GM19023 (cell line): Measurements from ENCODE around the gene APOBEC3A.

Source experiments
- ATAC-seq: cut with Tn5 transposase; IDR thresholded peaks from one replicate; pipeline ENCODE4 v1.9.1; 2021; ENCODE audit warnings: mild to moderate bottlenecking, moderate library complexity; ENCODE audit not compliant: unreplicated experiment

APOBEC3A gene

DNA sequence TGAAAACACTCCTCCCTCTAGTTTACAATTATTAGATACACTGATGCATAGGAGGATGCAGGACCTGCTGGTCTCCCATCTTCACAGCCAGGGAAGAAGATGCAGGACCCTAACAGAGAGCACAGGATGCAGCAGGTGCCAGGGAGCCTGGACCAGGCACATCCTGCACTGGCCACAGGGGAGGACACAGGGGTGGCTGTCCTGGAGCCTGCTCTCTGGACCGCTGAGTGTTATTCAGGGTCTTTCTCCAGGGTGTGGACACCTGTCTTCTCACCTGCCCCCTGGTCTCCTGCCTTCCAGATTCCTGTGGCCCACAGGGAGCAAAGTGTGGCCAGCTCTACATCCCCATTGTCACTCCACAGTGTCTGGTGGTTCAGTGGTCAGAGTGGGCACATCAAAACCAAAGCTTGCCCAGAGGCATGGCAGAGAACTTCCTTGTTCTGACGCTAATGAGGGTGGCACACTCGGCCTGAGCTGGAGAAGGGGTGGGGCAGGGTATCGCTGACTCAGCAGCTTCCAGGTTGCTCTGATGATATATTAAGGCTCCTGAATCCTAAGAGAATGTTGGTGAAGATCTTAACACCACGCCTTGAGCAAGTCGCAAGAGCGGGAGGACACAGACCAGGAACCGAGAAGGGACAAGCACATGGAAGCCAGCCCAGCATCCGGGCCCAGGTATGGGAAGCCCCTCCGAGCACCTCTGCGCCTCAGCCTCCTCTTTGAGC is at the start of gene APOBEC3A:
Gene APOBEC3A (plus strand): TSS at position 564 of the 725 bp plus-strand sequence. CDS start 83 bp downstream, at position 647.
- no peak for ATAC-seq

DNA sequence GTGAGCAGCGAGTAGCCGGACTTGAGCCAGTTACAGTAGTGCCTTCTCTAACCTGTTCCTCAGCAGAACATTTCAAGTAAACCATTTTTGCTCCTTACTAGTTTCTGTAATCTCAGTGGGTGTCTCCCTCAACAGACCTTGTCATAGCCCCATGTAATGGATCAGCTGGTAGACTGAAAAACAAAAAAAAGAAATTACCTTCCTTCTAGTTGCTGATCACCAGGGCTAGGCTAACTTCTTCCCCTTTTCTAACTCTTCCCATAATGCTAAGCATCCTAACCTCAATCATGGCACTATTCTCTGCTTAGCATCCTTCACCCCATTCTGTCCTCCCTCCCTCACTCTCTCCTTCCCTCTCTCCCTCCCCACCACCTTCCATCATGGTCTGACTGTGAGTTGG is 49.6 kb upstream of the APOBEC3A start:
- ATAC-seq = no peak

DNA sequence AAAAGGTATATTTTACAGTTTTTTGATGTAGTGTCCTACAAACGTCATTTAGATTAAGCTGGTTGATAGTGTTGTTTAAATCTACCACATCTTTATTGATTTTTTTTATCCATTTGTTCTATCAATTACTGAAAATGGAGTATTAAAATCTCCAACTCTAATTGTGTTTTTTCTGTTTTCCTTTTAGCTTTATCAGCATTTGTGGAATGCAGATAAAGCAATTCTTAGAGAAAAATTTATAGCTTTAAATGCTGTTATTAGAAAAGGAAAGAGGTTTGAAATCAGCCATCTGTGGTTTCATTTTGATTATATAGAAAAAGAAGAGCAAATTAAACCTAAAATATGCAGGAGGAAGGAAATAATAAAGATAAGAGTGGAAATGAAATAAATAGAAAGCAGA is 46.0 kb upstream of the APOBEC3A start:
- no peak for ATAC-seq

DNA sequence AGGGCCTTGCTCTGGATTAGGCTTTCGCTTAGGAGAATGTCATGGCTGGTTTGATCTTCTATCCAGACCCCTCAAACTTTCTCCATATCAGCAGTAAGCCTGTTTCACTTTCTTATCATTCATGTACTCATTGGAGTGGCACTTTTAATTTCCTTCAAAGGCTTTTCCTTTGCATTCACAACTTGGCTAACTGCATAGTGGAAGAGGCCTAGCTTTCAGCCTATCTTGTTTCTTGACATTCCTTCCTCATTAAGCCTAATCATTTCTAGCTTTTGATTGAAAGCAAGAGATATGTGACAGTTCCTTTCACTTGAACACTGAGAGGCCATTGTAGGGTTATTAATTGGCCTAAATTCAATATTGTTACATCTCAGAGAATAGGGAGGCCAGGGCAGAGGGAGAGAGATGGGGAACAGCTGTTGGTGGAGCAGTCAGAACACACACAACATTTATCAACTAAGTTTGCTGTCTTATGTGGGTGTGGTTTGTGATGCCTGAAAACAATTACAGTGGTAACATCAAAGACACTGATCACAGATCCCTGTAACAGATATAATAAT is 37.7 kb upstream of the APOBEC3A start:
- ATAC-seq = no peak

DNA sequence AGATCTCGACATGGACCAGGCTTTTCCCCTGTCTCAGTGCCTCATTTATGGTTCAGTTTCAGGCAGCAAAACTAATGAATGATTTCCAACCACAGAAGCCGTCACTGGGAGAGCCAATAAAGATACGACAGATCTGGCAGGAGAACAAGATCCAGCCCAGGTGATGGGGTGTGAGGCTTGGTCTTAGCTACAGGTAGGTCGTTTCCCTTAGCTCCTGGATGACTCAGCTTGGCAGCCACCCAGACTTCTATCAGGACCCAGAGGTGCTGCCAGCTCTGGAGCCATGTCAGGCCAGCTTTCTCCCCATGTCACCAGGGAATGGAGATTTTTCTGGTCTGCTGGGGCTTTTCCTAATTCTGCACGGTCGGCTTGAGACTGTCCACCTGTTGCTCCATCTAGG is 36.3 kb upstream of the APOBEC3A start:
- no peak for ATAC-seq

DNA sequence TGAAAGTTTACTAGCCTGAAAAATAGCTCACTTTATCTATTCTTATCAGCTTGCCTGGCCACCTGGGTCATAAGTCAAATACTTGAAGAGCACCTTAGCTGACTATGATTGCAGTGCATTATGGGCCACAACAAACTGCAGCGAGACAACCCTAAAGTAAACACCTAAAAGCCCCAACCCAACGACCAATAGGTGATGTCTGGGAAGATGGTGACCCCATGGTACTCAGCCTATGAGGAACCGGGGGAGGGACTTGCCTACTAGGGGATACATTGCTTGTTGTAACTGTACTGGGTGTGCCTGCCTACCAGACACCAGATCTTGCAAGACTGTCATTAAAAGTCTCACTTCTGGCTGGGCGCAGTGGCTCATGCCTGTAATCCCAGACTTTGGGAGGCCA is 35.6 kb upstream of the APOBEC3A start:
- ATAC-seq = no peak

DNA sequence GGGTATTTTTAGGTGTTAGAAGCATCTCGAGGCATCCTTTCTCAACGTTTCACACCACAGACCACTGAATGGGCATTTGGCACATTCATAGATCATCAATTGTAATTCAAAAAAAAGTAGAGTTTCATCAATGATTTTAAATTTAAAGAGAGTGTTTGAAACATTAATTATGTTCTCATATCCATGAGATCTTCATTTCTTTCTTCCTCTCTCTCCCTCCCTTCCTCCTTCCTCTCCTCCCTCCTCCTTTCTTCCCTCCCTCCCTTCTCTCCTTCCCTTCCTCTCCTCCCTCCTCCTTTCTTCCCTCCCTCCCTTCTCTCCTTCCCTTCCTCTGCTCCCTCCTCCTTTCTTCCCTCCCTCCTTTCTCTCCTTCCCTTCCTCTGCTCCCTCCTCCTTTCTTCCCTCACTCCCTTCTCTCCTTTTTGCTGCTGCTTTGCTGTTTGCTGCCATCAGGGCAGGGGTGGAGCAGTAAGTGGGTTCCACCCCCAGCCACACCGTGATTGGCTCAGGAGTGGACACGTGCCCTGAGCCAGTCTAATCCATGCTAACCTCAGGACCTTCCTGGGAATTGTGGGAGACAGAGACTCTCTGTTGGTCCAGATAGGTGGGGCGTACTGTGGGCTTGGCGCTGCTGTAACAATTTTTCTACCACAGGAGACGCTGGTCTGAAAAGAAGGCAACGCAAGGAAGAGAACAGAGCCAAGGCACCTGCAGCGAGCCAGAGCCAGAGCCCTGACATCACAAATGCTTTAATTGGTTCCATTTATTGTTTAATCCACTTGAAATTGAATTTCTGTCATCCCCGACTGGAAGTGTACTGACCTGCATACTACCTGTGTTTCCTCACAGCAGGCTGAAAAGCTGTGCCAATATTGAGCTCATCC is 33.7 kb upstream of the APOBEC3A start:
- no peak for ATAC-seq

DNA sequence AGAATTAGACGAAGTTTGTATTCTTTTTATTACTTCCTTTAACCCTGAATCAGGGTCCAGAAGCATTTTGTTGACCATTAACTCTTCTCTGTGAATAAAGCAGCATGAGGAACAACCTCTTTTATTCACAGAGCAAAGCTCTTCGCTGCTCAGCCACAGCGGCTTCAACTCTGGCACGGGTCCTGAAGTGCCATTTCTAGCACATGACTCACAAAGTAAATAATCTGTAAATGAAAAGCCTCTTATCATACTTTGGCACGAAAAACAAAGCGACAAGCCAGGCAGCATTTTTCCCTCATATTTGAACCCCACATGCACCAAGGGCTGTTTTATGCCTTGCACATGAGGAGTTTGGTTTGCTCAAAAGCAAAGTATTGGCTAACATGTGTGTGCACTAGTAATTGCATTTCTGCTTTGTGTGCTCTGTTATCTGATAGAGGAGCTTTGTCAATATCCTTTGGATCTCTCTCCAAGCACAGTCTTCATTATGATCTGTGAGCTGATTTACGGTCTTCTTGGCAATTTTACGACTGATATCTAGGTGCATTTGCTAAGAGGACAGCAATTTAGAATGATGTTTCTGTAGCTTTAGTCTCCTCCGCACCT is 33.0 kb upstream of the APOBEC3A start:
- ATAC-seq = no peak

DNA sequence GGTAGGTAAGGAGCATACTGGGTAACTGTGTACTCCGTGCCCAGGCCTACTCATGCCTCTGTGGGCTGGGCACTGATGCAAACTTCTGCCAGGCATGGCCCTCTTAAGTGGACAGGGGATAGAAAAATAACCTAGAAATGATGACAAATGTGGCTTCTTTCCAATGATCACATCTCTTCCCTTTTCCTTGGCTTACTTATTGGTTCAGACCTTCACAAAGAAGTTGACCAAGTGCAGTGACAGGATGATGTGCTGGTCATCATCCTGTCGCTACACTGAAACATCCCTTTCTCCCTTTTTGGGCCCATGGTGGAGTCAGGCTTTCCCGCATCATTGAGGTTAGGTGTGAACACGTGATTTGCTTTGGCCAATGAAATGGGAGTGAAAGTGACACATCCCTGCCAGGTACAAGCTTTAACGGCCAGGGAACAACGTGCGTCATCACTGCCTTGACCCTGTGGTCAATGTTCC is 31.8 kb upstream of the APOBEC3A start:
- no peak for ATAC-seq

DNA sequence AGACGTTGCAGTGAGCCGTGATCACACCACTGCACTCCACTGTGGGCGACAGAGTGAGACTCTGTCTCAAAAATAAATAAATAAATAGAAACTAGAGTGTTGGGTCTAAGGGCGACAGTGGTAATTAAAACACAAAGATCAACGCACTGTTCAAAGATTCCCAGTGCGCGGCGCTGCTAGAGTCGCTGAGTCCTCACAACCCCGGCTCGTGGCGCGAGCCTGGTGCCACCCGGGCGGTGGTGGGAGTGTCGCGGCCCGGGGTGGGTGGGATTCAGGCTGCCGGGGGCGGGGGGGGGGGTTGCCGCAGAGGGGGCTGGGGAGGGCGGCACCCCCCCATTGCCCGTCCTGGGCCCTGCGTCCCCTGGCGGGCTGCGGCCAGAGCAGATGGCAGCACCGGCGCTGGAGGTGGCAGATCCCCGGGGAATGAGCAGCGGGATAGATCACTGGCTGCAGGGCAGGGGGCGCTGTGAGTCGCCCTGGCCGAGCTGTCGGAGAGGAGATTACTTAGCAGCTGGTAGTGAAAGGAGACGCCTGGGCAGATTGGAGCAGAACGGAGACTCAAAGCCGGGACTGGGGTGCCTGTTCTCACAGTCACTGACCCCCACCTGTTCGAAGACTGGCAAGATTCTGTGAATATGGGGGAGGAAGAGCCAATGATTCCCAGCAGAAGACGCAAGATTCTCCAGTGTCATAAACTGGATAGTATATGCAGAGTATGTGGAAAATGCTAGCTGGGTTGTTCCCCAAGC is 30.2 kb upstream of the APOBEC3A start:
- ATAC-seq = no peak

DNA sequence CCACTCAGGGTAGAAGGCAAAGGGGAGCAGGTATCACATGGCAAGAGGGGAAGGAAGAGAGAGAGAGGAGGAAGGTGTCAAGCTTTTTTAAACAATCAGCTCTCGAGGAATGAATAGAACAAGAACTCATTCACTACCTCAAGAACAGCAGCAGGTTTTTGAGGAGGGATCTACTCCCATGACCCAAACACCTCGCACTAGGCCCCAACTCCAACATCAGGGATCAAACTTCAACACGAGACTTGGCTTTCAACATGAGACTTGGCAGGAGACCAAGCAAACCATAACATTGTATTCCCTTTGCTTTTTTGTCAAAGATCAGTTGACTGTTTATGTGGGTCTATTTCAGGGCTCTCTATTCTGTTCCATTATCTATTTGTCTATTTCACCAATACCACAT is 26.9 kb upstream of the APOBEC3A start:
- ATAC-seq = no peak

DNA sequence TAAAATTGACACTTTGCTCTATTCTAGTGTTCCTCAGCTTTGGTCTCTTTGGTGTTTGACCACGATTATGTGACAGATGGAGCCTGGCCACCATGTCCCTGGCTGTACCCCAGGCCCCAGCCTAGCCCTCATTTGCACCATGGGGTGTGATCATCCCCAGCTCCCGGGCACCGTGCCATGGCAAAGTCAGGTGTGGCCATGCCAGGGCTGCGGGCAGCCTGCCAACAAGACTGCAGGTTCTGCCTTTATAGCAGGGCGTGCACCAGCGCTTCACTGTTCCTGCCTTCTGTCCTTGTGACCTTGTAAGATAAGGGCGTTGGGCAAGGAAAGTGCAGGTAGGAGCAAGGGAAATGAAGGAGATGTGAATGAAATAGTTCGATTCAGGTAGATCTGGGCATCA is 22.4 kb upstream of the APOBEC3A start:
- no peak for ATAC-seq

DNA sequence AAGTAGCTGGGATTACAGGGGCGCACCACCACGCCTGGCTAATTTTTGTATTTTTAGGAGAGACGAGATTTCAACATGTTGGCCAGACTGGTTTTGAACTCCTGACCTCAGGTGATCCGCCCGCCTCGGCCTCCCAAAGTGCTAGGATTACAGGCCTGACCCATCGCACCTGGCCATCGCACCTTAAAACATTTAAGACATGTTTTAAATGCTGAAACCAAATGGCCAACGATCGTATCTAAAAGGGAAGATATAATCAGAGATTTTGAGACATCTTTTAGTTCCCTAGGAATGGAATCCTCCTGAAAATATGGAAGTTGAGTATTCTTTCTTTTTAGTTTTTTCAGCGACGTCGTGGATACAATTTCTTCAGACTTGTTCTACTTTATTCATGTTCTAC is 21.8 kb upstream of the APOBEC3A start:
- ATAC-seq = no peak

DNA sequence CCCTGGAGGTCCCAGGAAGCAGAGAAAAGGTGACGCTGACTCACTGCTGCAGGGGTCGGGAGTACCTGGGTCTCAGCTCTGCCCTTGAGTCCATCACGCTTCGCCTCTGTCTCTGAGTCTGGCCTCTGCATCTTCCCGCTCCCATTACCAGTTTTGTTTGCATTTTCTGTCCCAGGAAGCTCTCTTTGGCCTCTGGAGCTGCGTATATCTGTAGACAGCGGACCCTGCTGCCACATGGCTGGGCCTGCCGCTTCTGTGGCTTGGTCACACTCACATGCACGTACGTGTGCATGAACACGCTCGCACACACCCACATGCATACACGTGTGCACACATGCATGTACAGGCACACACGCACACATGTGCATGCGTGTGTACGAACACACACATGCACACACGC is 20.8 kb upstream of the APOBEC3A start:
- ATAC-seq = no peak

DNA sequence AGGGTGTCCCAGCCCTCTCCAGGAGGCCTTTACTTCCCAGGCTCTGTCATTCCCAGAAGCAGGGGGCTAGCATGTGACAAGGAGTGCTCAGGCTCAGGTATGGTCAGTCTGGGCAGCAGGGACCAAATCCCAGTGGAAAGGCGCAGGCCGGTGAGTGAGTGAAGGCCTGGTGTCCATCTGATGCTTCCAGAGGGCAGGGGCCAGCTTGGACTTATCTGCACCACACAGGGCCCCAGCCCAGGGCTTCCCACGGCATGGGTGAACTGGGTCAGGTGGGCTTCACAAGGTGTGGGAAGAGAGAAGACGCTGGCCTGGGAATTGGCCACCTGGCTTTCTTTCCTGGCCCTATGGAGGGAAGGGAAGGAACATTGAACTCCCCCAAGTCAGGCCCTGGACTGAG is 20.4 kb upstream of the APOBEC3A start:
- ATAC-seq = no peak

DNA sequence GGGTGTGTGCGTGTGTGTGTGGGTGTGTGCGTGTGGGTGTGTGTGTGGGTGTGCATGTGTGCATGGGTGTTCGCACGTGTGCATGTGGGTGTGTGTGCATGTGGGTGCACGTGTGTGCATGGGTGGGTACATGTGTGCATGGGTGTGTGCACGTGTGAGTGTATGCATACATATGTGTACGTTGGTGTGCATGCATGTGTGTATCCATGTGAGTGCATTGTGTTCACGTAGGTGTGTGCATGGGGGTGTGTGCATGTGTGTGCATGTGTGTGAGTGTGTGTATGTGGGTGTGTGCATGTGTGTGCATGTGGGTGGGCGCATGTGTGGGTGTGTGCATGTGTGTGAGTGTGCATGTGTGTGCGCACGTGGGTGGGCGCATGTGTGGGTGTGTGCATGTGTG is 19.9 kb upstream of the APOBEC3A start:
- ATAC-seq = no peak

DNA sequence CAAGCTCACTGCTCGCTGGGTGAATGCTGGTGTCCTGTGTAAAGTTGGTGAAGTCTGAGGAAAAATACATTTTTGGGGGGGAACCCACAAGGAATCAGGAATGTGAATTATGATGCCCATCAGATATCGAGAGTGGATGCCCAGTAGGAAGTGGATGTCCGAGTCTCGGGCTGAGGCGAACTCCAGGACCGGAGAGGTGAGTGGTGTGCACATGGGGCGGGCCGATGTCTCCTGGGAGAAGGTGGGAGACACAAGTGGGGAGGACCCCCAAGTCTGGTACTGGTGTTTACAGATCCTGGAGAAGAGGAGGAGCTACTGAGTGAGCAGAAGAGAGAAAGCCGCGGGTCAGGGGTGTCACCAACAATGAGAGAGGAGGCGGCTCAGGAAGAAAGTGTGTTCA is 19.2 kb upstream of the APOBEC3A start:
- ATAC-seq = no peak

DNA sequence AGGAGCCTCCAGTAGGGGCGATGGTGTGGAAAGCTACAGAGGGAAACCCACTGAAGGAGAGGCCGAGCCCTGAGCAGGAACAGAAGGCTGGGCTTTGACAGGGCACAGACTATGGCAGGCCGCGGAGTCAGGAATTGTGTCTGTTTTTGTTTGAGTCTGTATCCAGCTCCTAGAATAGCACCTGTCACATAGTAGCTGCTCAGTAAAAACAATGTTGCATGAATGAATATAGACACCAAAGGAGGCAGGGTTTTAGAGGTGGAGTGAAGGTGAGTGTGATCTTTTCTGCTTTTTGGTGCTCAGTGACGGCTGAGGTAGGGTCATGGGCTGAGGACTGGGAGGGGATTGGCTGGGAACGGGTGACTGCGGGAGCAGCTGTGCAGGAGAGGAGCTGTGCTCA is 18.5 kb upstream of the APOBEC3A start:
- no peak for ATAC-seq

DNA sequence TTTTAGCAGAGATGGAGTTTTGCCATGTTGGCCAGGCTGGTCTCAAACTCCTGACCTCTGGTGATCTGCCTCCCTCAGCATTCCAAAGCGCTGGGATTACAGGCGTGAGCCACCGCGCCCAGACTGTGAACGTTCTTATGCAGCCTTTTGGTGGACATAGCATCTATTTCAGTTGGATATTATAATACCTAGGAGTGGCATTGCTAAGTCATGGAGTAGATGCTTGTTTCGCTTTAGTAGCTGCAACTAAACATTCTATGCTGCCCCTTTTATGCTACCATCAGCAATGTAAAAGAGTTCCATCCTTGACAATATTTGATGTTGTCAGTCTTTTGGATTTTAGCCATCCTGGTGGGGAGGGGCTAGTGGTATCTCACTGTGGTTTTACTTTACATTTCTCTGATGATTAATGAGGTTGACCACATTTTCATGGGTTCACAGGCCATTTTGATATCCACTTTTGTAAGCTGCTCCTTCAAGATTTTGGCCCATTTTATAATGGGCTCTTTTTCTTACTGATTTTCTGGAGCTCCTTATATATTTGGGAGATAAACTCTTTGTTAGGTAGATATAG is 16.5 kb upstream of the APOBEC3A start:
- no peak for ATAC-seq

DNA sequence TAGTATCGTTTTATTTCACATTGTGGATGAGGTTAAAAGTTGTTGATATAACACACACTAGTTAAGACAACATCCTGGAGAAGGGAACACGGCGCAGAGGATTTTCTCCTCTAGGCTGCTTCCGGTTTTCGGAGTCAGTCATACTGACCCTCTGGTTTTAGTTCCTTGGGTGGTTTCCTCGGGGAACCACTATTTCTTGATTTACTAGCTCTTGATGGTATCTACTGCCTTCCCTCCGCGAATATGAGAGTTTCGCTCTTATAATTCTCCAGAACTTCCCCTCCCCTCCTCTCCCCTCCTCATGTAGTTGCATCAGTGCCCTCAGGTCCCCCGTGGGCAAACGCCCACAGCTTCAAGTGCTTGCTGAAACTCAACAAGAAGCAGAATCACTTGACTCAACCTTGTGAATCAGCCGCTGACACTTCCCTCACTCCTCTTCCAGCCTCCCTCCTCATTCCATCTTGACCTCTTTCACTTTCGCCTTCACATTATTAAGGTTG is 15.9 kb upstream of the APOBEC3A start:
- ATAC-seq = peak; percentile 56
